IPS-20b (cell line): Measurements from ENCODE around the gene RFLNA.

ENCODE experiments used
- H3K27ac ChIP-seq: one replicate; pipeline ENCODE4 v1.5.1; 2013; ENCODE audit warnings: low read length
- H3K27me3 ChIP-seq: 2 replicates; pipeline ENCODE4 v1.6.1; 2013; ENCODE audit warnings: mild to moderate bottlenecking, low read length, inconsistent platforms; ENCODE audit not compliant: insufficient read depth
- H3K36me3 ChIP-seq: 2 replicates; pipeline ENCODE4 v1.6.1; 2013; ENCODE audit warnings: low read depth, mild to moderate bottlenecking, inconsistent platforms, low read length, moderate library complexity; ENCODE audit not compliant: insufficient read depth
- H3K4me1 ChIP-seq: 2 replicates; pipeline ENCODE4 v1.6.1; 2013; ENCODE audit warnings: mild to moderate bottlenecking, control low read depth, inconsistent platforms, low read length, moderate library complexity; ENCODE audit not compliant: insufficient read depth
- H3K4me3 ChIP-seq: 2 replicates; pipeline ENCODE4 v1.5.1; 2013; ENCODE audit warnings: mild to moderate bottlenecking, low read length, inconsistent platforms
- H3K9ac ChIP-seq: 2 replicates; pipeline ENCODE4 v1.6.1; 2013; ENCODE audit warnings: low read depth, mild to moderate bottlenecking, inconsistent platforms, low read length, moderate library complexity
- H3K9me3 ChIP-seq: 2 replicates; pipeline ENCODE4 v1.6.1; 2013; ENCODE audit warnings: mild to moderate bottlenecking, low read depth, low read length, inconsistent platforms; ENCODE audit not compliant: insufficient read depth

RFLNA gene

DNA sequence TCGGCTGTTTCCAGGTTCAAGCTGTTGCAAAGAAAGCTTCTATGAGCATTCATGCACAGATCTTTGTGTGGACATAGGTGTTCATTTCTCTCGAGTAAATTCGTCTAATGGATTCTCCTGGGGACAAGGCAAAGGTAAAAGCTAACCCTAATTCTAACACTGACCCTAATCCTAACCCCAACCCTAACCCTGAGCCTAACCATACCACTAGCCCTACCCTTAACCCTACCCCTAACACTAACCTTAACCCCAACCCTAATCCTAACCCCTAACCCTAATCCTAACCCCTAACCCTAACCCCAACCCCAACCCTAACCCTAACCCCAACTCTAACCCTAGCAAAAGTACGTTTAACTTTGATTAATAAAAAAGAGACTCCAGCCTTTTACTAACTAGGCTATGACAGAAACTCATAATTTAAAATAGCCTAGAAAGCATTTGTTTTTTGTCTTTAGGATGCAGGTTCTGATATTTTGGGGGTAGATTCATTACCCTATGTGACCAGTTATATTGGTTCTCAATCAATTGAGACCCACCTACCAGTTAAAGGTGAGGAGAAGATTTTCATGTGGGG lies 27.6 kb upstream of the RFLNA start:
- Histone ChIP-seq H3K4me1 (no peaks in the 10 kb centered on the region), H3K27ac (no peak overlapping the region), H3K4me3 (no peak overlapping the region), H3K9me3 (no peaks in the 10 kb centered on the region), H3K9ac (no peak overlapping the region), H3K36me3 (no peaks in the 10 kb centered on the region), H3K27me3 (no peaks in the 10 kb centered on the region)

DNA sequence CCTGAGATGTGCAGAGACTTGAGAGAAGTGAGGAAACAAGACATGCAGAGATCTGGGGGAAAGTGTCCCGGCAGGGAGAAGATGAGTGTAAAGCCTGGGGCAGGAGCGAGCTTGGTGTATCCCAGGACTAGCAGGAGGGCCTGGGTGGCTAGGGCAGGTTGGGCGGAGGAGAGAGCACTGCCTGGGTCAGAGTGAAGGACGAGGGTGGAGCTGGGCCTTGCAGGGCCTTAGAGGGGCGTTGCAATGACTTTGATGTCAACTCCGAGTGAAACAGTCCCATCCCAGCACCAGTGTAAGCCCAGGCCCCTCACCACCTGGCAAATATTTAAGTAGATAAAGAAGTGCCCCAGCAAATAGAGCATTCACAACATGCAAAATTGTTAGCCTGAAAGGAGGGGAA lies 24.2 kb upstream of the RFLNA start:
- Histone ChIP-seq H3K4me1 (no peaks in the 10 kb centered on the region), H3K9ac (no peak overlapping the region), H3K9me3 (no peaks in the 10 kb centered on the region), H3K27me3 (no peaks in the 10 kb centered on the region), H3K27ac (no peak overlapping the region), H3K36me3 (no peaks in the 10 kb centered on the region), H3K4me3 (no peak overlapping the region)

GRCh38 chr12:124273630-124274029 lies 21.3 kb upstream of the RFLNA start:
- Histone ChIP-seq H3K36me3 (no peaks in the 10 kb centered on the region), H3K9me3 (no peaks in the 10 kb centered on the region), H3K4me3 (no peak overlapping the region), H3K9ac (no peak overlapping the region), H3K27me3 (no peaks in the 10 kb centered on the region; the same call in 1 of the 2 replicates), H3K4me1 (no peaks in the 10 kb centered on the region), H3K27ac (no peak overlapping the region)

DNA sequence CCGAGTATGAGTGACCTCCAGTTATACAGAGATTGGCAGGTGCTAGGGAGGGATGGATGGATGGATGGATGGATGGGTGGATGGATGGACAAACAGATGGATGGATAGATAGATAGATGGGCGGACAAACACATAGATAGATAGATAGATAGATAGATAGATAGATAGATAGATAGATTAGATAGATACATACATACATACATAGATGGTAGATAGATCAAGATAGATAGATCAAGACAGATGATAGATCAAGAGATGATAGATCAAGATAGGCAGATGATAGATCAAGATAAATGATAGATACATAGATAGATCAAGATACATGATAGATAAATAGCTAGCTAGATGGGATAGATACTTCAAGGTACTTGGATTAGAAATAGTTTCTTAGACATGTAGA lies 18.6 kb upstream of the RFLNA start:
- H3K4me1 ChIP-seq = no peaks in the 10 kb centered on the region; the same call in 1 of the 2 replicates
- no peak overlapping the region for H3K4me3 ChIP-seq
- H3K27me3 ChIP-seq = no peaks in the 10 kb centered on the region; the same call in none of the 2 replicates
- H3K9me3 ChIP-seq = no peaks in the 10 kb centered on the region
- no peak overlapping the region for H3K9ac ChIP-seq
- H3K27ac ChIP-seq = no peak overlapping the region
- H3K36me3 ChIP-seq = no peaks in the 10 kb centered on the region

GRCh38 chr12:124277394-124278241 lies 17.3 kb upstream of the RFLNA start:
- Histone ChIP-seq H3K27me3 (no peaks in the 10 kb centered on the region; the same call in none of the 2 replicates), H3K4me3 (no peak overlapping the region), H3K9me3 (no peaks in the 10 kb centered on the region), H3K27ac (no peak overlapping the region), H3K4me1 (no peaks in the 10 kb centered on the region; the same call in 1 of the 2 replicates), H3K9ac (no peak overlapping the region), H3K36me3 (no peaks in the 10 kb centered on the region)

GRCh38 chr12:124278389-124279101 lies 16.3 kb upstream of the RFLNA start:
- Histone ChIP-seq H3K4me1 (no peaks in the 10 kb centered on the region; the same call in 1 of the 2 replicates), H3K27ac (no peak overlapping the region), H3K4me3 (no peak overlapping the region), H3K9me3 (no peaks in the 10 kb centered on the region), H3K36me3 (no peaks in the 10 kb centered on the region), H3K9ac (no peak overlapping the region), H3K27me3 (no peaks in the 10 kb centered on the region; the same call in none of the 2 replicates)

GRCh38 chr12:124279315-124279714 lies 15.6 kb upstream of the RFLNA start:
- H3K4me3 ChIP-seq = no peak overlapping the region
- H3K36me3 ChIP-seq = no peaks in the 10 kb centered on the region
- no peaks in the 10 kb centered on the region; the same call in none of the 2 replicates for H3K27me3 ChIP-seq
- H3K9me3 ChIP-seq = no peaks in the 10 kb centered on the region
- H3K27ac ChIP-seq = no peak overlapping the region
- no peak overlapping the region for H3K9ac ChIP-seq
- H3K4me1 ChIP-seq = no peaks in the 10 kb centered on the region; the same call in 1 of the 2 replicates

DNA sequence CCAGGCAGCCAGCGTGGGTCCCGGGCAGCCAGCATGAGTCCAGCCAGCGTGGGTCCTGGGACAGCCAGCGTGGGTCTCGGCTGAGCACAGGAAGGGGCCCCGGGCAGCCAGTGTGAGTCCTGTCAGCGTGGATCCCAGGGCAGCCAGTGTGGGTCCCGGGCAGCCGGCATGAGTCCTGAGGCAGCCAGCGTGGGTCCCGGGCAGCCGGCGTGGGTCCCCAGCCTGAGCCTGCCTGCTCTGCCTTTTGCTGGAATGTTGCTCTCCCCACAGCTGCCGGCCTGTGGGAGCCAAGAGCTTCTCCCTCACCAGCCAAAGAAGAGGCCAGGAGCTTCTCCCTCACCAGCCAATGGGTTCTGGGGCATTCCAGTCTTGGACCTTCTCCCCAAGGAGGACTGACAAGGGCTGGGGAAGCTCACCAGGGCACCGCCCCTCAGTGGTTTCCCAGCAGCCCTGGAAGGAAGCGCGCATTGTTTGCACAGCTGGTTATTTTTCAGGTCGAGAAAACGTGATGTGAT lies 15.0 kb upstream of the RFLNA start:
- H3K4me1 ChIP-seq = no peaks in the 10 kb centered on the region; the same call in 1 of the 2 replicates
- no peak overlapping the region for H3K4me3 ChIP-seq
- H3K27me3 ChIP-seq = no peaks in the 10 kb centered on the region; the same call in none of the 2 replicates
- H3K9me3 ChIP-seq = no peaks in the 10 kb centered on the region
- H3K9ac ChIP-seq = no peak overlapping the region
- no peak overlapping the region for H3K27ac ChIP-seq
- H3K36me3 ChIP-seq = no peaks in the 10 kb centered on the region

- Histone ChIP-seq H3K9ac (no peak overlapping the region), H3K27ac (no peak overlapping the region), H3K4me1 (no peaks in the 10 kb centered on the region; the same call in 1 of the 2 replicates), H3K9me3 (no peaks in the 10 kb centered on the region), H3K36me3 (no peaks in the 10 kb centered on the region), H3K27me3 (no peaks in the 10 kb centered on the region; the same call in none of the 2 replicates), H3K4me3 (no peak overlapping the region)
Measured at GRCh38 chr12:124281309-124281708, 13.6 kb upstream of the RFLNA start.

GRCh38 chr12:124282287-124282686 lies 12.6 kb upstream of the RFLNA start:
- Histone ChIP-seq H3K4me3 (no peak overlapping the region), H3K36me3 (no peaks in the 10 kb centered on the region), H3K27ac (no peak overlapping the region), H3K9ac (no peak overlapping the region), H3K4me1 (no peaks in the 10 kb centered on the region; the same call in 1 of the 2 replicates), H3K9me3 (no peaks in the 10 kb centered on the region), H3K27me3 (no peaks in the 10 kb centered on the region; the same call in none of the 2 replicates)

GRCh38 chr12:124283326-124283725 lies 11.6 kb upstream of the RFLNA start:
- H3K9ac ChIP-seq = no peak overlapping the region
- H3K27ac ChIP-seq = no peak overlapping the region
- no peaks in the 10 kb centered on the region; the same call in 1 of the 2 replicates for H3K4me1 ChIP-seq
- no peaks in the 10 kb centered on the region for H3K9me3 ChIP-seq
- no peaks in the 10 kb centered on the region for H3K36me3 ChIP-seq
- H3K4me3 ChIP-seq = no peak overlapping the region
- H3K27me3 ChIP-seq = no peaks in the 10 kb centered on the region; the same call in 1 of the 2 replicates
